ENCODE results near the gene MUC5AC. TPM values are rescaled to one million over a fixed set of nuclear protein-coding genes. Genes with fewer than 3 reads are reported as not detected.

MUC5AC gene
- total RNA-seq, 1 experiment from 2014 or later: under 0.01 TPM

DNA sequence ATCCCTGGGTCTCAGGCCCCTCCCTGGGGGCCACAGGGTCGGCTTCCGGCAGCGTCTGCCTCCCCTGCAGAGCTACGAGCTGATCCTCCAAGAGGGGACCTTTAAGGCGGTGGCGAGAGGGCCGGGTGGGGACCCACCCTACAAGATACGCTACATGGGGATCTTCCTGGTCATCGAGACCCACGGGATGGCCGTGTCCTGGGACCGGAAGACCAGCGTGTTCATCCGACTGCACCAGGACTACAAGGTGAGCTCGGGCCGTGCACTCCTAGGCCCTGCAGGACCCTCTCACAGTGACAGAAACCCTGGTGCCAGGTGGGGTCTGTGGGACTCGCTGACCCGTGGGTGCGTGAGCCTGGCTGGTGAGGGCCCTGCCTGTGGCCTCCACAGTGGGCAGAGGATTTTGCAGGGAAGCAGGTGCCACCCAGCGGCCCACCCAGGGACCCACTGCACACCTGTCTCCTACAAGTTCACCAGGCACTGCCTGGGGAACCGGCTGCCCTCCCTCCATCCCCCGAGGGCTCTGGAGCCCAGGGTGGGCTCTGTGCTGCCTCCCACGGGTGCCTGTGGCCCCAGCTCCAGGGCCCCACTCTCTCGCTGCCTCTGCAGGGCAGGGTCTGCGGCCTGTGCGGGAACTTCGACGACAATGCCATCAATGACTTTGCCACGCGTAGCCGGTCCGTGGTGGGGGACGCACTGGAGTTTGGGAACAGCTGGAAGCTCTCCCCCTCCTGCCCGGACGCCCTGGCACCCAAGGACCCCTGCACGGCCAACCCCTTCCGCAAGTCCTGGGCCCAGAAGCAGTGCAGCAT, 78.8 kb downstream of the MUC5AC start:
- no peak overlapping the region for H3K27ac ChIP-seq (ENCODE audit: low read depth, low read length)
- no peaks in the 10 kb centered on the region for H3K9me3 ChIP-seq (ENCODE audit: control insufficient read depth in 1 of 2, insufficient read depth in 1 of 2, low read depth in 1 of 2, low read length in 2 of 2)
- no peaks in the 10 kb centered on the region for H3K27me3 ChIP-seq (ENCODE audit: insufficient read depth, low read length)
- BruUV-seq (replicated peaks): no TSS peak
- no peaks in the 10 kb centered on the region for H3K79me2 ChIP-seq (ENCODE audit: insufficient read depth, low read length)
- intact Hi-C loops (cut with micrococcal nuclease): no loop called here
- ATAC-seq (no peak), DNase-seq (ENCODE audit: low read depth, low spot score) (no peak)
- H3K36me3 ChIP-seq (ENCODE audit: control insufficient read depth in 1 of 2, insufficient read depth in 2 of 2, low read length in 2 of 2): no peaks in the 10 kb centered on the region
- ChIA-PET POLR2A (no interaction called here), CTCF (no interaction called here), RAD21 (ENCODE audit: low non-redundant PET in 1 of 2, low total read pairs in 2 of 2, uncharacterized antibody in 2 of 2, unreplicated experiment in 2 of 2) (no interaction called here)
- H3K4me3 ChIP-seq (replicated peaks in 1 of 2; ENCODE audit: low read depth in 1 of 2, low read length in 2 of 2): no peak overlapping the region
- H3K4me2 ChIP-seq (ENCODE audit: low read length): no peak overlapping the region
- peaks cover 0 to 6% of the 10 kb centered on the region in 2 experiments; a peak in 1 of 4 replicates for H3K4me1 ChIP-seq (ENCODE audit: control insufficient read depth in 1 of 2, insufficient read depth in 2 of 2, low read length in 2 of 2)
- H3K9ac ChIP-seq (ENCODE audit: low read length): no peak overlapping the region
- H2AFZ ChIP-seq (ENCODE audit: low read depth, low read length, poor library complexity, severe bottlenecking): no peak overlapping the region
- no peak for TF ChIP-seq CBX3 (IDR thresholded peaks at IDR 0.05; ENCODE audit: low read depth)
- TF ChIP-seq, protein P1, sequence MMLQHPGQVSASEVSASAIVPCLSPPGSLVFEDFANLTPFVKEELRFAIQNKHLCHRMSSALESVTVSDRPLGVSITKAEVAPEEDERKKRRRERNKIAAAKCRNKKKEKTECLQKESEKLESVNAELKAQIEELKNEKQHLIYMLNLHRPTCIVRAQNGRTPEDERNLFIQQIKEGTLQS (IDR thresholded peaks at IDR 0.05): no peak
- TF ChIP-seq ZFX (IDR thresholded peaks at IDR 0.05): no peak
- no peak for TF ChIP-seq EGR1 (IDR thresholded peaks at IDR 0.05; ENCODE audit: low read depth)
- no peak for TF ChIP-seq FOSL1 (IDR thresholded peaks at IDR 0.05; ENCODE audit: low read depth)
- TF ChIP-seq EZH2 (IDR thresholded peaks at IDR 0.05): no peak
- TF ChIP-seq RAD21 (IDR thresholded peaks at IDR 0.05; ENCODE audit: low read depth): no peak
- TF ChIP-seq REST (IDR thresholded peaks at IDR 0.05; ENCODE audit: low read depth): no peak
- TF ChIP-seq SRF (IDR thresholded peaks at IDR 0.05; ENCODE audit: low read depth): no peak
- TF ChIP-seq SIN3A (IDR thresholded peaks at IDR 0.05; ENCODE audit: low read depth): no peak
- TF ChIP-seq ELF1 (IDR thresholded peaks at IDR 0.05; ENCODE audit: borderline replicate concordance, low read depth): no peak
- TF ChIP-seq JUND (IDR thresholded peaks at IDR 0.05): no peak
- TF ChIP-seq, protein P2, sequence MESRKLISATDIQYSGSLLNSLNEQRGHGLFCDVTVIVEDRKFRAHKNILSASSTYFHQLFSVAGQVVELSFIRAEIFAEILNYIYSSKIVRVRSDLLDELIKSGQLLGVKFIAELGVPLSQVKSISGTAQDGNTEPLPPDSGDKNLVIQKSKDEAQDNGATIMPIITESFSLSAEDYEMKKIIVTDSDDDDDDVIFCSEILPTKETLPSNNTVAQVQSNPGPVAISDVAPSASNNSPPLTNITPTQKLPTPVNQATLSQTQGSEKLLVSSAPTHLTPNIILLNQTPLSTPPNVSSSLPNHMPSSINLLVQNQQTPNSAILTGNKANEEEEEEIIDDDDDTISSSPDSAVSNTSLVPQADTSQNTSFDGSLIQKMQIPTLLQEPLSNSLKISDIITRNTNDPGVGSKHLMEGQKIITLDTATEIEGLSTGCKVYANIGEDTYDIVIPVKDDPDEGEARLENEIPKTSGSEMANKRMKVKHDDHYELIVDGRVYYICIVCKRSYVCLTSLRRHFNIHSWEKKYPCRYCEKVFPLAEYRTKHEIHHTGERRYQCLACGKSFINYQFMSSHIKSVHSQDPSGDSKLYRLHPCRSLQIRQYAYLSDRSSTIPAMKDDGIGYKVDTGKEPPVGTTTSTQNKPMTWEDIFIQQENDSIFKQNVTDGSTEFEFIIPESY (IDR thresholded peaks at IDR 0.05; ENCODE audit: extremely low read depth, insufficient replicate concordance, low read length): no peak
- no peak for TF ChIP-seq CTCF (IDR thresholded peaks at IDR 0.05 in 2 of 3, conservative IDR thresholded peaks at IDR 0.05 in 1 of 3; ENCODE audit: borderline replicate concordance in 1 of 3, insufficient read depth in 1 of 3, low read depth in 2 of 3, low read length in 2 of 3)
- TF ChIP-seq EZH2phosphoT487 (IDR thresholded peaks at IDR 0.05; ENCODE audit: borderline replicate concordance): no peak
- TF ChIP-seq SP1 (IDR thresholded peaks at IDR 0.05; ENCODE audit: low read depth): no peak
- TF ChIP-seq ZNF274 (IDR thresholded peaks at IDR 0.05; ENCODE audit: low read depth, low read length): no peak
- no peak for TF ChIP-seq TCF7L2 (IDR thresholded peaks at IDR 0.05; ENCODE audit: borderline replicate concordance, extremely low read depth, insufficient read depth, insufficient read length)
- no peak for TF ChIP-seq MAX (IDR thresholded peaks at IDR 0.05)
- H3K9me2 ChIP-seq (ENCODE audit: insufficient read depth): no peaks in the 10 kb centered on the region
- H4K20me1 ChIP-seq (ENCODE audit: insufficient read depth): no peaks in the 10 kb centered on the region
